ENCODE data around the gene CRAT. TPM values are rescaled to one million over a fixed set of nuclear protein-coding genes. Genes with fewer than 3 reads are reported as not detected.

Gene CRAT
- total RNA-seq, 2 donors from 2014 or later, result 17.2 to 17.5 TPM

DNA sequence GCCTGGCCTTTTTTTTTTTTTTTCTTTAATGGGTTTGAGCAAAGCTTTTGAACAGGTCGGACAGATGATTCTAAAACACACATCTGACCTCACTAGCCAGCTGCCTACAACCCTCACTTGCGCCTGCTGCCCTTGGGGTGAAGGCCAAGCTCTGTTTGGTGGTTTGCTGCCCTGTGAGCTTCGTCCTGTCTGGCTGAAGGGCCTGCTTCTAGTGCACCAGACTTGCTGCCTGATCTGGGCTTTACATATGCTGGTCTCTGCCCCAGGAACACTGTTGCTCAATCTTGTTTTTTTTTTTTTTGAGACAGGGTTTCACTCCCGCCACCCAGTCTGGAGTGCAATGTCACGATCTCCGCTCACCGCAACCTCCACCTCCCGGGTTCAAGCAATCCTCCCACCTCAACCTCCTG is 46.1 kb downstream of the CRAT start:
- TF ChIP-seq, protein P1, sequence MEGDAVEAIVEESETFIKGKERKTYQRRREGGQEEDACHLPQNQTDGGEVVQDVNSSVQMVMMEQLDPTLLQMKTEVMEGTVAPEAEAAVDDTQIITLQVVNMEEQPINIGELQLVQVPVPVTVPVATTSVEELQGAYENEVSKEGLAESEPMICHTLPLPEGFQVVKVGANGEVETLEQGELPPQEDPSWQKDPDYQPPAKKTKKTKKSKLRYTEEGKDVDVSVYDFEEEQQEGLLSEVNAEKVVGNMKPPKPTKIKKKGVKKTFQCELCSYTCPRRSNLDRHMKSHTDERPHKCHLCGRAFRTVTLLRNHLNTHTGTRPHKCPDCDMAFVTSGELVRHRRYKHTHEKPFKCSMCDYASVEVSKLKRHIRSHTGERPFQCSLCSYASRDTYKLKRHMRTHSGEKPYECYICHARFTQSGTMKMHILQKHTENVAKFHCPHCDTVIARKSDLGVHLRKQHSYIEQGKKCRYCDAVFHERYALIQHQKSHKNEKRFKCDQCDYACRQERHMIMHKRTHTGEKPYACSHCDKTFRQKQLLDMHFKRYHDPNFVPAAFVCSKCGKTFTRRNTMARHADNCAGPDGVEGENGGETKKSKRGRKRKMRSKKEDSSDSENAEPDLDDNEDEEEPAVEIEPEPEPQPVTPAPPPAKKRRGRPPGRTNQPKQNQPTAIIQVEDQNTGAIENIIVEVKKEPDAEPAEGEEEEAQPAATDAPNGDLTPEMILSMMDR (conservative IDR thresholded peaks at IDR 0.05), result no peak
- no peak overlapping the region for H3K9ac ChIP-seq (ENCODE audit: extremely low read depth, low read length, poor library complexity, severe bottlenecking)
- no peak overlapping the region for H3K4me3 Mint-ChIP-seq
- H3K4me3 ChIP-seq (ENCODE audit: low read length), result no peak overlapping the region
- H3K27me3 ChIP-seq (ENCODE audit: control insufficient read depth, insufficient read depth, low read length, poor library complexity, severe bottlenecking), result no peaks in the 10 kb centered on the region
- WGBS, 2 experiments (ENCODE audit: insufficient coverage in 1 of 2, insufficient read length in 1 of 2), result 92 to 94% methylated on average over 7 to 8 of the region's 8 CpGs
- DNase-seq, result no peak
- H3K27ac Mint-ChIP-seq, result no peak overlapping the region
- H3K4me1 ChIP-seq (ENCODE audit: control insufficient read depth, insufficient read depth, low read length), result no peaks in the 10 kb centered on the region
- H3K4me1 Mint-ChIP-seq, result no peaks in the 10 kb centered on the region
- H3K9me3 ChIP-seq (ENCODE audit: control insufficient read depth, low read length), result no peaks in the 10 kb centered on the region
- H3K36me3 ChIP-seq (ENCODE audit: control insufficient read depth, insufficient read depth, low read length), result peaks cover 38% of the 10 kb centered on the region
- peaks cover 40% of the 10 kb centered on the region for H3K36me3 Mint-ChIP-seq (ENCODE audit: low read depth)
- H3K27me3 Mint-ChIP-seq (ENCODE audit: insufficient read depth), result no peaks in the 10 kb centered on the region
- no peaks in the 10 kb centered on the region for H3K9me3 Mint-ChIP-seq
- no peak overlapping the region for H3K27ac ChIP-seq (ENCODE audit: low read depth, low read length)

DNA sequence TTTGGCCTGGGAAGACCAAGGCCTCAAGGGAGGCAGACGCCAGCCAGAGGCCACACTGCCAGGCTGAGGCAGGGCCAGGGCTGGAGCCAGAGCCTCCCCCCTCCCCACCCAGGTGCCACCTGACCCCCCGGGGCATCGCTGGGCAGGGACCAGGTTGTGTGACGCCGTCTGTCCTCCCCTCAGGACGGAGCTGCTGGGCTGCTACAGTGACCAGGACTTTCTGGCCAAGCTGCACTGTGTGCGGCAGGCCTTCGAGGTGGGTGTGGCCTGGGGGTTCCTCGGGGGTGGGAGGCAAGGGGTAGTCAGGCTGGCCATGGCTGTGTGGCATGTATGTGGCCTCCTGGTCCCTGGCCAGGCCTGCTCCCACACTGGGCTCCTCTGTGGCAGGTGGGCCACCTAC is 47.5 kb downstream of the CRAT start:
- Mint-ChIP-seq H3K4me1 (no peaks in the 10 kb centered on the region), H3K27me3 (ENCODE audit: insufficient read depth) (no peaks in the 10 kb centered on the region), H3K9me3 (no peaks in the 10 kb centered on the region)

DNA sequence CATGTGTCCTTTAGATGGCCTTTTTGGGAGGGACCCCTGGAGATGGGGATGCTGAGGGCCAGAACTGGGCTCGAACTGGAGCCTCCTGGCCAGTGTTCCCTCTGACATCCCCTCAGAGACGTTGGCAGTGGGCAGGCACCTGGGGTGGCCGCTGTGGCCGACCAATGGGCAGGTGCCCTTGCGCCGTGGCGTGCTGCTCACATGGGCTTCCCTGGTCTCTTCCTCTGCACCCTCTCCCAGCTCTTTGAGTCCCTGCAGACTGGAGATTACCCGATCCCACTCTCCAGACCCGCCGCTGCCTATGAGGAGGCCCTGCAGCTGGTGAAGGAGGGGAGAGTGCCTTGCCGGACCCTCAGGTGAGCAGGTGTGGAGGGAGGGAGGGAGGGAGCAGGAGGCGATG is 49.6 kb downstream of the CRAT start:
- TF ChIP-seq, protein P1 (conservative IDR thresholded peaks at IDR 0.05), result no peak
- Histone ChIP-seq H3K27ac (ENCODE audit: low read depth, low read length) (no peak overlapping the region), H3K4me3 (ENCODE audit: low read length) (no peak overlapping the region), H3K27me3 (ENCODE audit: control insufficient read depth, insufficient read depth, low read length, poor library complexity, severe bottlenecking) (no peaks in the 10 kb centered on the region), H3K4me1 (ENCODE audit: control insufficient read depth, insufficient read depth, low read length) (no peaks in the 10 kb centered on the region), H3K9me3 (ENCODE audit: control insufficient read depth, low read length) (no peaks in the 10 kb centered on the region), H3K36me3 (ENCODE audit: control insufficient read depth, insufficient read depth, low read length) (peaks cover 37% of the 10 kb centered on the region), H3K9ac (ENCODE audit: extremely low read depth, low read length, poor library complexity, severe bottlenecking) (no peak overlapping the region)
- Mint-ChIP-seq H3K9me3 (no peaks in the 10 kb centered on the region), H3K4me1 (no peaks in the 10 kb centered on the region), H3K4me3 (no peak overlapping the region), H3K27ac (no peak overlapping the region), H3K27me3 (ENCODE audit: insufficient read depth) (no peaks in the 10 kb centered on the region), H3K36me3 (ENCODE audit: low read depth) (peaks cover 39% of the 10 kb centered on the region)
- WGBS, 2 experiments (ENCODE audit: insufficient coverage in 1 of 2, insufficient read length in 1 of 2), result 80 to 94% methylated on average over 3 to 12 of the region's 12 CpGs
- no peak for DNase-seq

More for the DNA sequence above, 47.5 kb downstream of the CRAT start:
- peak; percentile 31 for DNase-seq
- H3K9me3 ChIP-seq (ENCODE audit: control insufficient read depth, low read length), result no peaks in the 10 kb centered on the region
- TF ChIP-seq, protein P1 (conservative IDR thresholded peaks at IDR 0.05), result no peak
- H3K4me3 ChIP-seq (ENCODE audit: low read length), result no peak overlapping the region
- H3K4me1 ChIP-seq (ENCODE audit: control insufficient read depth, insufficient read depth, low read length), result no peaks in the 10 kb centered on the region
- H3K27ac ChIP-seq (ENCODE audit: low read depth, low read length), result no peak overlapping the region
- Mint-ChIP-seq H3K36me3 (ENCODE audit: low read depth) (peaks cover 40% of the 10 kb centered on the region), H3K27ac (no peak overlapping the region), H3K4me3 (no peak overlapping the region)
- no peak overlapping the region for H3K9ac ChIP-seq (ENCODE audit: extremely low read depth, low read length, poor library complexity, severe bottlenecking)
- H3K36me3 ChIP-seq (ENCODE audit: control insufficient read depth, insufficient read depth, low read length), result peaks cover 43% of the 10 kb centered on the region
- 90 to 95% methylated on average over 4 to 9 of the region's 9 CpGs for WGBS, 2 experiments (ENCODE audit: insufficient coverage in 1 of 2, insufficient read length in 1 of 2)
- H3K27me3 ChIP-seq (ENCODE audit: control insufficient read depth, insufficient read depth, low read length, poor library complexity, severe bottlenecking), result no peaks in the 10 kb centered on the region
